ENCODE data around the gene SRXN1.

The SRXN1 gene

DNA sequence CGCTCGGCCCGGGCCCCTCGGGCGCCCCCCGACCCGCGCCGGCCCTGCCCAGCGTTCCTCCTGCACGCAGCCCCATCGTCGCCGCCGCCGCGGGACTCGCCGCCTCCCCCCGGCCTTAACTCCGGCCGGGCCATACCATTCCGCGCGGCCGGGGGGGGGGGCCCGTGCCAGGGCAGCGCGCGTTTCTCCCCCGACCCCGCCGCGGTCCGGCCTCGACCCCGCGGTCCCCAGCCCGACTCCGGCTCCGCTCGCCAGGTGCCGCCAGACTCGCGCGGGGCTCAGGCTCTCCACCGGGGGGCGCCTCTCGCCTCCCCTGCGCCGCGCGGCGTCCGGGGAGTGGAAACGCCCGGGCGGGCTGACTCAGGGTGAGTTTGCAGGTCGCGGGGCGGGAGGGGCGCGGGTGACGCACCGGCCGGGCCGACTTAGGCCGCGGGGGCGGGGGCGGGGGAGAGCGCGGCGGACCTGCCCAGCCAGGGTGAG, at the start of gene SRXN1:
TSS of gene SRXN1 (minus strand) at position 91 of the 480 bp plus-strand sequence. CDS start at position 76, 15 bp downstream.
- H3K27ac ChIP-seq (ENCODE audit: low read length): peak within 1 kb of the TSS; percentile 29; the same call in 1 of the 2 replicates
- no peaks in the 10 kb centered on the region for H3K9me3 ChIP-seq (replicated peaks; ENCODE audit: insufficient read depth, low read length)
- peaks cover 5% of the 10 kb centered on the region; the same call in 1 of the 2 replicates for H3K4me1 ChIP-seq (ENCODE audit: low read length)
- peak within 1 kb of the TSS; percentile 80 for H2AFZ ChIP-seq (ENCODE audit: low read length)
- H3K4me3 ChIP-seq (ENCODE audit: low read length): peak within 1 kb of the TSS; percentile 75
- no peaks in the 10 kb centered on the region for H3F3A ChIP-seq (ENCODE audit: insufficient read depth, low read length)
- no peaks in the 10 kb centered on the region for H4K20me1 ChIP-seq (ENCODE audit: insufficient read depth, low read length)
- 0 out of 2 replicates have a peak, but pooled peaks cover 4% of the 10 kb centered on the region for H3K36me3 ChIP-seq (replicated peaks; ENCODE audit: insufficient read depth, low read length)
- H3K9ac ChIP-seq (ENCODE audit: low read length): peak within 1 kb of the TSS; percentile 84
- TF ChIP-seq, protein P1, sequence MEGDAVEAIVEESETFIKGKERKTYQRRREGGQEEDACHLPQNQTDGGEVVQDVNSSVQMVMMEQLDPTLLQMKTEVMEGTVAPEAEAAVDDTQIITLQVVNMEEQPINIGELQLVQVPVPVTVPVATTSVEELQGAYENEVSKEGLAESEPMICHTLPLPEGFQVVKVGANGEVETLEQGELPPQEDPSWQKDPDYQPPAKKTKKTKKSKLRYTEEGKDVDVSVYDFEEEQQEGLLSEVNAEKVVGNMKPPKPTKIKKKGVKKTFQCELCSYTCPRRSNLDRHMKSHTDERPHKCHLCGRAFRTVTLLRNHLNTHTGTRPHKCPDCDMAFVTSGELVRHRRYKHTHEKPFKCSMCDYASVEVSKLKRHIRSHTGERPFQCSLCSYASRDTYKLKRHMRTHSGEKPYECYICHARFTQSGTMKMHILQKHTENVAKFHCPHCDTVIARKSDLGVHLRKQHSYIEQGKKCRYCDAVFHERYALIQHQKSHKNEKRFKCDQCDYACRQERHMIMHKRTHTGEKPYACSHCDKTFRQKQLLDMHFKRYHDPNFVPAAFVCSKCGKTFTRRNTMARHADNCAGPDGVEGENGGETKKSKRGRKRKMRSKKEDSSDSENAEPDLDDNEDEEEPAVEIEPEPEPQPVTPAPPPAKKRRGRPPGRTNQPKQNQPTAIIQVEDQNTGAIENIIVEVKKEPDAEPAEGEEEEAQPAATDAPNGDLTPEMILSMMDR (IDR thresholded peaks at IDR 0.05; ENCODE audit: low read length): peak; percentile 54
- TF ChIP-seq EZH2phosphoT487 (IDR thresholded peaks at IDR 0.05; ENCODE audit: low read length): no peak
- no peak for TF ChIP-seq EZH2 (optimal IDR thresholded peaks at IDR 0.05; ENCODE audit: low read depth, low read length)
- H3K27me3 ChIP-seq (replicated peaks; ENCODE audit: insufficient read depth, low read length): peaks cover 6% of the 10 kb centered on the region; the same call in 1 of the 2 replicates
- peaks cover 30% of the 10 kb centered on the region for H3K79me2 ChIP-seq (ENCODE audit: low read length)
- H3K9me2 ChIP-seq (replicated peaks; ENCODE audit: insufficient read depth, low read length): no peaks in the 10 kb centered on the region
- H3K4me2 ChIP-seq (ENCODE audit: low read depth, low read length): peak within 1 kb of the TSS; percentile 80
- peak; percentile 93 for DNase-seq

DNA sequence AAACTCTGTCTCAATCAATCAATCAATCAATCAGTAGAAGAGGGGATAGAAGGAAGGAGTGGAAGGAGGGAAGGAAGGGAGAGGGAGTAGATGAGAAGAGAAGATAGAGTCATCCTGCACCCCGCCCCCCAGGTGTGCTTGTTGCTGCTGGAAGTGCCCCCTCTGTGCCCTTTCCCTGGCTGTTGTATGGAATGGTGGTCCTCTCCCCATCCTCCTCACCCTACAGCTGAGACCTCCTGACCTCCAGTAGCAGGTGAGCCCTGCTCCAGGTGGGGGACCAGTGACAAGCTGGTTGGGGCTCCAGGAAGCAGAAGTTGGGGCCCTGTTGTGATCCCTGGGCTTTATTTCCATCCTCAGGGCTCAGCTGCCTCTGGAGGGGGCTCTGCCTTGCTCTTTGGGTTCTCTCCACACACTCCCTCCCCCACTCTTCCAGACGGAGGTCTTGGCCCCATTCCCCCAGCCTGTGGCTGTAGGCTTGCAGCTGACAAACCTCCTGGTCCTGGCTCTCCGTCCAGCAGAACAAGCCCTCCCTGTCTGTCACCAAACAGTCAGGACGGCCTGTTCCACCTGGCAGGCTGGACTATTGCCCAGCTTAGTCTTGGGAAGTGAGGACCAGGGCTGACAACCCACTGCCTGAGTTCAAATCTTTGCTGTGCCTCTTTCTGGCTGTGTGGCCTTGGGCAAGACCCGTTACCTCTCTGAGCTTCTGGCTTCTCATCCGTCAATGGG, 48.6 kb upstream of the SRXN1 start:
- Histone ChIP-seq H3K9me2 (replicated peaks; ENCODE audit: insufficient read depth, low read length) (no peaks in the 10 kb centered on the region), H3F3A (ENCODE audit: insufficient read depth, low read length) (no peaks in the 10 kb centered on the region), H3K4me2 (ENCODE audit: low read depth, low read length) (no peak overlapping the region), H3K27me3 (replicated peaks; ENCODE audit: insufficient read depth, low read length) (peaks cover 46% of the 10 kb centered on the region), H3K4me1 (ENCODE audit: low read length) (no peaks in the 10 kb centered on the region), H3K4me3 (ENCODE audit: low read length) (no peak overlapping the region), H3K9ac (ENCODE audit: low read length) (no peak overlapping the region), H3K79me2 (ENCODE audit: low read length) (no peaks in the 10 kb centered on the region), H4K20me1 (ENCODE audit: insufficient read depth, low read length) (no peaks in the 10 kb centered on the region), H3K9me3 (replicated peaks; ENCODE audit: insufficient read depth, low read length) (no peaks in the 10 kb centered on the region), H3K36me3 (replicated peaks; ENCODE audit: insufficient read depth, low read length) (no peaks in the 10 kb centered on the region), H3K27ac (ENCODE audit: low read length) (no peak overlapping the region), H2AFZ (ENCODE audit: low read length) (no peak overlapping the region)
- no peak for DNase-seq
- TF ChIP-seq, protein P1 (IDR thresholded peaks at IDR 0.05; ENCODE audit: low read length): no peak
- TF ChIP-seq EZH2phosphoT487 (IDR thresholded peaks at IDR 0.05; ENCODE audit: low read length) (no peak), EZH2 (optimal IDR thresholded peaks at IDR 0.05; ENCODE audit: low read depth, low read length) (no peak)

DNA sequence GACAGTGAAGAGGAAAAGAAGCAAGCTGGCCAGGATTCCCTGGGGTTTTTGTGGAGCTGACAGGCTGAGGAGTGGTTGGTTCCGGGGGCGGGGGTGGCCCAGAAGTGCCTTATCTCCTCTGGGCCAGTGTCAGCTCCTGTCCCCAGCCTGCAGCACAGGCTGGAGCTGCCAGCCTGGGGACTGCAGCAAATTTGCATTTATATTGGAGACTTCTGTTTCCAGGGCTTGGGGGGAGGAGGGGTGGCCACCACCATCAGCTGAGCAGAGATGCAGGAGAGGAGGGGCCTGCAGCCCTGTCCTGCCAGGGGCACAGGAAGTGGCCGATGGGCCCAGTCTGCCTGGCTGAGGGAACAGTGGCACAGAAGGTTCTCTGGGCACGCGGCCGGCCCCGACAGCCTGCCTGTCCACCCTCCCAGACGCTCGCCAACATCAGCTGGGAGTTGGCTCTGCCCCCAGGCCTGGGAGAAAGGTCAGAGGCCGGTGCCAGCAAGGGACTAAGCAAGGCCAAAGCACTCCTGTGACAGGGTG, 46.9 kb upstream of the SRXN1 start:
- Histone ChIP-seq H3K27me3 (replicated peaks; ENCODE audit: insufficient read depth, low read length) (peaks cover 43% of the 10 kb centered on the region), H3F3A (ENCODE audit: insufficient read depth, low read length) (no peaks in the 10 kb centered on the region), H3K9ac (ENCODE audit: low read length) (no peak overlapping the region), H2AFZ (ENCODE audit: low read length) (no peak overlapping the region), H3K9me2 (replicated peaks; ENCODE audit: insufficient read depth, low read length) (no peaks in the 10 kb centered on the region), H3K9me3 (replicated peaks; ENCODE audit: insufficient read depth, low read length) (no peaks in the 10 kb centered on the region), H3K79me2 (ENCODE audit: low read length) (no peaks in the 10 kb centered on the region), H4K20me1 (ENCODE audit: insufficient read depth, low read length) (no peaks in the 10 kb centered on the region), H3K27ac (ENCODE audit: low read length) (no peak overlapping the region), H3K4me3 (ENCODE audit: low read length) (no peak overlapping the region), H3K4me2 (ENCODE audit: low read depth, low read length) (no peak overlapping the region), H3K4me1 (ENCODE audit: low read length) (no peaks in the 10 kb centered on the region), H3K36me3 (replicated peaks; ENCODE audit: insufficient read depth, low read length) (no peaks in the 10 kb centered on the region)
- TF ChIP-seq EZH2phosphoT487 (IDR thresholded peaks at IDR 0.05; ENCODE audit: low read length) (no peak), EZH2 (optimal IDR thresholded peaks at IDR 0.05; ENCODE audit: low read depth, low read length) (no peak)
- TF ChIP-seq, protein P1 (IDR thresholded peaks at IDR 0.05; ENCODE audit: low read length): no peak
- DNase-seq: no peak

Data from MM.1S (cell line).